Neural progenitor cell (in vitro differentiated cells): ENCODE results near the gene ADRA2A. TPM values are rescaled to one million over a fixed set of nuclear protein-coding genes. Genes with fewer than 3 reads are reported as not detected.
A peak's percentile ranks its signal among the peaks of the same experiment; 100 is the strongest.

Experiments used
- DNase-seq: peaks from one replicate; pipeline ENCODE4 v3.0.0-alpha.2; 2016; ENCODE audit warnings: low spot score
- H2AFZ ChIP-seq: fragments of 200-600 bp; sonication (generic); replicated peaks from 2 replicates; pipeline ENCODE4 v1.6.1; 2016; ENCODE audit warnings: antibody characterized with exemption
- H3F3A ChIP-seq: fragments of 200-600 bp; sonication (generic); 2 replicates; pipeline ENCODE4 v1.6.1; 2016; ENCODE audit warnings: antibody characterized with exemption, low read depth
- H3K27ac ChIP-seq: fragments of 200-600 bp; sonication (generic); 2 replicates; pipeline ENCODE4 v1.5.1; 2016; ENCODE audit warnings: mild to moderate bottlenecking
- H3K27me3 ChIP-seq: fragments of 200-600 bp; sonication (generic); 2 replicates; pipeline ENCODE4 v1.6.1; 2016; ENCODE audit warnings: mild to moderate bottlenecking, moderate library complexity
- H3K36me3 ChIP-seq: fragments of 200-600 bp; sonication (generic); 2 replicates; pipeline ENCODE4 v1.5.1; 2016
- H3K4me1 ChIP-seq: fragments of 200-600 bp; sonication (generic); 2 replicates; pipeline ENCODE4 v1.6.1; 2016; ENCODE audit warnings: mixed run types
- H3K4me2 ChIP-seq: fragments of 200-600 bp; sonication (generic); 2 replicates; pipeline ENCODE4 v1.6.1; 2016
- H3K4me3 ChIP-seq: fragments of 200-600 bp; sonication (generic); 2 replicates; pipeline ENCODE4 v1.5.1; 2016
- H3K79me2 ChIP-seq: fragments of 200-600 bp; sonication (generic); 2 replicates; pipeline ENCODE4 v1.6.1; 2016; ENCODE audit warnings: low read depth
- H3K9ac ChIP-seq: fragments of 200-600 bp; sonication (generic); 2 replicates; pipeline ENCODE4 v1.6.1; 2016
- H3K9me3 ChIP-seq: fragments of 200-600 bp; sonication (generic); 2 replicates; pipeline ENCODE4 v1.5.1; 2016; ENCODE audit warnings: low read depth
- H4K20me1 ChIP-seq: fragments of 200-600 bp; sonication (generic); 2 replicates; pipeline ENCODE4 v1.6.1; 2016; ENCODE audit warnings: low read depth
- H3K27ac Mint-ChIP-seq: 3 replicates; pipeline ENCODE4 v1.8.0; 2021; ENCODE audit warnings: mixed read lengths
- H3K27me3 Mint-ChIP-seq: 2 replicates; pipeline ENCODE4 v1.8.0; 2022; ENCODE audit warnings: low read depth, mild to moderate bottlenecking, inconsistent platforms, moderate library complexity, mixed read lengths; ENCODE audit not compliant: insufficient read depth
- H3K36me3 Mint-ChIP-seq: 3 replicates; pipeline ENCODE4 v1.8.0; 2021; ENCODE audit warnings: mixed read lengths
- H3K4me1 Mint-ChIP-seq: 3 replicates; pipeline ENCODE4 v1.8.0; 2021; ENCODE audit warnings: mixed read lengths
- H3K4me3 Mint-ChIP-seq: 3 replicates; pipeline ENCODE4 v1.8.0; 2021; ENCODE audit warnings: mild to moderate bottlenecking, moderate library complexity, mixed read lengths
- H3K9me3 Mint-ChIP-seq: 3 replicates; pipeline ENCODE4 v1.8.0; 2020; ENCODE audit warnings: mixed read lengths
- EZH2 ChIP-seq: fragments of 200-600 bp; sonication (generic); IDR thresholded peaks from 2 replicates; pipeline ENCODE4 v1.6.1; 2017; ENCODE audit warnings: antibody characterized with exemption, mild to moderate bottlenecking, moderate library complexity
- EZH2phosphoT487 ChIP-seq: fragments of 200-600 bp; sonication (generic); IDR thresholded peaks from 2 replicates; pipeline ENCODE4 v1.6.1; 2017; ENCODE audit warnings: antibody characterized with exemption
- total RNA-seq: library from RNA; depleted of rRNA; stranded (reverse); fragments of >200 nt; gene quantifications from 2 replicates; pipeline ENCODE4 v1.2.3, GENCODE V29; 2015; ENCODE audit warnings: low replicate concordance
- TF ChIP-seq, protein P1 (sequence below): fragments of 200-600 bp; sonication (generic); IDR thresholded peaks from 2 replicates; pipeline ENCODE4 v1.5.1; 2017; ENCODE audit warnings: antibody characterized with exemption, mild to moderate bottlenecking

Gene ADRA2A
- total RNA-seq, 1 donor from 2014 or later, result not detected

DNA sequence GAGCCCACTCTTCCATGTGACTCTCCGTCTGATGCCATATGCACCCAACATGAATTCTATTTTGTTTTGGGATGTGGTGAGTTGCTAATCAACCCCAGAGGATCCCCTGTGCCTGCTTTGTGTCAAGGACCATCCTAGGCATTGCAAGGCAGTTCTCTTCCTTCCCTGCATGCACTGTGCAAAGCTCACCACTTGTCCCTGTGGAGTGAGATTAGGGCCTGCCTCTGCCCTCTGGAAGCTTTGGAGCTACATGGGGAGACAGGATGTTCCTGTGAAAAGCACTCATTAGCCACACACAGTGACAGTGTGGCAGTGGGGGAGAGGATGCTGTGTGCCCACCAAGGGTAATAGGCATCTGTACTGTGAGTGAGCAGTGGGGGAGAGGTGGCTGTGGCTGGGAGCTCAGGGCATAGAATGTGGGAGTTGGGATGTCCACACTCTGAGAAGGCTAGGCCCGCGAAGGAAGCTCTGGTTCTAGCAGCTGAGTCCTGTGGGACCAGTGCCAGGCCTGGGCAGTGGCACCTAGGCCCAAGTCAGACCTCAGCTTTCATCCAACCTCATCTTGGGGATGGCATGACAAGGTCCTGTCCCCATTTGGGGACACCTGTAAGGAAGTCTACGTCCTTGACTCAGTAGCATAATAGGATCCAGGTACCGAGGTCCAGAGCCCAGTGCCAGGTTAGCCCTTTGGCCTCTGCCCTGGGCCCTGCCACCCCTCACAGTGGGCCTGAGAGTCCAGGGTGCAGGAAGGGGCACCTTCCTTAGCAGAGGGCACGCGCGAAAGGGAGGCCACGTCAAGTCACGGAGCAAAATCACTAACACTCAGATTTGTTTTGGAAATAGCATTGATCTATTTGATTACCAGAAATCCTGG is 6.6 kb downstream of the ADRA2A start:
- DNase-seq, result no peak
- H2AFZ ChIP-seq, result no peak overlapping the region

DNA sequence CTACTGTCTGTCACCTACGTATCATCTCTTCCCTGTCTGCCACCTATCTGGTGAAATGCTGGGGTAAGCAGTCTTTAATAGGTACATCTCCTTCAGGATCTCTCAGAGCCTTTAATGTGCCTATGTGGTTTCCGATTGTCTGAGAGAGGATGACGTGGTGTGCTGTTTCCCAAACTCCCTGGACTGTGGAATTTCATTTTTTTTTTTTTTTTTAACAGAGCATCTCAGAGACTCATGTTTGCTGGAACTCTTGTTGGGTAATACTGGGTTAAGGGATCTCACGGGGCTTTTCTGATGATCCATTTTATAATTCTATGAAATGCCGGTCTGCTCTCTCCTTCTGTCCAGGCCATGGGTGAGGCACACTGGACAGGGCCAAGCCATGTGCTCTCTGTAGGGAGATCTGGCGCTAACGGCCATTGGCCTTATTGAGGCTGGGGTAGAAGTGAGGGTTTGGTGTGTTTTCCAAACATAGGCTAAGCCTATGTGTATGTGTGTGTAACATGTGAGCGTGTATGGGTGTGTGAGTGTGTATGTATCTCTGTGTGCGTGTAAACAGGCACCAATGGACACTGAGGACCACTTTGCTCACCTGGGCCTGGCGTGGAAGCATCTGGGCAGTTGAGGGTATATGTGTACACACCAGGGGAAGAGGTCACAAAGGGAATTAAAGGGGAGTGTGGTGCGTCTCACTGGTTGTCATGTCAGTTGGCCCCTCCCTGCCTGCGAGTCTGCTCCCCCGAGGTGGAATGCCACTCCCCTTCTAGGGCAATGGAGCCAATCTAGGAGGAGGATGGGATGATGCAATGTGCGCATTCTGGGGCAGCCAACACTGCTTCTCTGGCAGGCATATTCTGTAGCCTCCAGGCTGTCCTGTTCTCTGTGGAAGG is 7.8 kb downstream of the ADRA2A start:
- Histone ChIP-seq H3K27me3 (peaks cover 21% of the 10 kb centered on the region), H3K4me2 (no peak overlapping the region), H3K4me1 (no peaks in the 10 kb centered on the region), H3K9ac (no peak overlapping the region), H3K36me3 (no peaks in the 10 kb centered on the region), H3F3A (no peaks in the 10 kb centered on the region), H3K79me2 (no peaks in the 10 kb centered on the region), H4K20me1 (no peaks in the 10 kb centered on the region), H2AFZ (no peak overlapping the region), H3K27ac (no peak overlapping the region), H3K9me3 (no peaks in the 10 kb centered on the region), H3K4me3 (no peak overlapping the region)
- Mint-ChIP-seq H3K4me1 (peaks cover 5% of the 10 kb centered on the region), H3K4me3 (no peak overlapping the region), H3K27ac (no peak overlapping the region), H3K27me3 (peaks cover 14% of the 10 kb centered on the region), H3K36me3 (no peaks in the 10 kb centered on the region), H3K9me3 (peaks cover 6% of the 10 kb centered on the region)
- TF ChIP-seq, protein P1, sequence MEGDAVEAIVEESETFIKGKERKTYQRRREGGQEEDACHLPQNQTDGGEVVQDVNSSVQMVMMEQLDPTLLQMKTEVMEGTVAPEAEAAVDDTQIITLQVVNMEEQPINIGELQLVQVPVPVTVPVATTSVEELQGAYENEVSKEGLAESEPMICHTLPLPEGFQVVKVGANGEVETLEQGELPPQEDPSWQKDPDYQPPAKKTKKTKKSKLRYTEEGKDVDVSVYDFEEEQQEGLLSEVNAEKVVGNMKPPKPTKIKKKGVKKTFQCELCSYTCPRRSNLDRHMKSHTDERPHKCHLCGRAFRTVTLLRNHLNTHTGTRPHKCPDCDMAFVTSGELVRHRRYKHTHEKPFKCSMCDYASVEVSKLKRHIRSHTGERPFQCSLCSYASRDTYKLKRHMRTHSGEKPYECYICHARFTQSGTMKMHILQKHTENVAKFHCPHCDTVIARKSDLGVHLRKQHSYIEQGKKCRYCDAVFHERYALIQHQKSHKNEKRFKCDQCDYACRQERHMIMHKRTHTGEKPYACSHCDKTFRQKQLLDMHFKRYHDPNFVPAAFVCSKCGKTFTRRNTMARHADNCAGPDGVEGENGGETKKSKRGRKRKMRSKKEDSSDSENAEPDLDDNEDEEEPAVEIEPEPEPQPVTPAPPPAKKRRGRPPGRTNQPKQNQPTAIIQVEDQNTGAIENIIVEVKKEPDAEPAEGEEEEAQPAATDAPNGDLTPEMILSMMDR, result no peak
- TF ChIP-seq EZH2phosphoT487, result no peak
- no peak for TF ChIP-seq EZH2
- no peak for DNase-seq

More for the DNA sequence above, 6.6 kb downstream of the ADRA2A start:
- H4K20me1 ChIP-seq, result no peaks in the 10 kb centered on the region
- H3K9ac ChIP-seq, result no peak overlapping the region
- no peak for TF ChIP-seq EZH2
- TF ChIP-seq EZH2phosphoT487, result no peak
- TF ChIP-seq, protein P1, result no peak
- H3K36me3 ChIP-seq, result no peaks in the 10 kb centered on the region
- peaks cover 12% of the 10 kb centered on the region for H3K4me1 Mint-ChIP-seq
- H3K27ac Mint-ChIP-seq, result peak overlapping the region; percentile 18
- H3K27ac ChIP-seq, result no peak overlapping the region
- peaks cover 2% of the 10 kb centered on the region for H3K36me3 Mint-ChIP-seq
- no peaks in the 10 kb centered on the region for H3K4me1 ChIP-seq
- no peak overlapping the region for H3K4me3 Mint-ChIP-seq
- H3K9me3 ChIP-seq, result no peaks in the 10 kb centered on the region
- H3K79me2 ChIP-seq, result no peaks in the 10 kb centered on the region
- no peak overlapping the region for H3K4me3 ChIP-seq
- H3K27me3 ChIP-seq, result peaks cover 32% of the 10 kb centered on the region
- H3K4me2 ChIP-seq, result no peak overlapping the region
- peaks cover 21% of the 10 kb centered on the region for H3K27me3 Mint-ChIP-seq
- peaks cover 12% of the 10 kb centered on the region for H3K9me3 Mint-ChIP-seq
- no peaks in the 10 kb centered on the region for H3F3A ChIP-seq

GRCh38 chr10:111085690-111086353 is 9.0 kb downstream of the ADRA2A start:
- Histone ChIP-seq H4K20me1 (no peaks in the 10 kb centered on the region), H2AFZ (no peak overlapping the region), H3K4me3 (no peak overlapping the region), H3K27ac (no peak overlapping the region), H3K27me3 (peaks cover 9% of the 10 kb centered on the region), H3K79me2 (no peaks in the 10 kb centered on the region), H3K4me2 (no peak overlapping the region), H3F3A (no peaks in the 10 kb centered on the region), H3K4me1 (no peaks in the 10 kb centered on the region), H3K36me3 (no peaks in the 10 kb centered on the region), H3K9me3 (no peaks in the 10 kb centered on the region), H3K9ac (no peak overlapping the region)
- H3K27me3 Mint-ChIP-seq, result peaks cover 8% of the 10 kb centered on the region
- no peak for DNase-seq
- TF ChIP-seq EZH2 (no peak), EZH2phosphoT487 (no peak)
- TF ChIP-seq, protein P1, result no peak
- no peaks in the 10 kb centered on the region for H3K36me3 Mint-ChIP-seq
- no peak overlapping the region for H3K4me3 Mint-ChIP-seq
- no peaks in the 10 kb centered on the region for H3K4me1 Mint-ChIP-seq
- peaks cover 4% of the 10 kb centered on the region for H3K9me3 Mint-ChIP-seq
- no peak overlapping the region for H3K27ac Mint-ChIP-seq
